ENCODE results near the gene RABGGTA. TPM values are rescaled to one million over a fixed set of nuclear protein-coding genes. Genes with fewer than 3 reads are reported as not detected.

Gene RABGGTA
- total RNA-seq, 2 experiments from 2014 or later = 39.5 to 40.6 TPM

- intact Hi-C loops (cut with micrococcal nuclease) = loop anchor here (1.0 to 5.0 kb wide), 7 partner anchors 9 to 207 kb away; partner anchors contain the start of genes CHMP4A, IRF9, PCK2 and PSME2
Observed at GRCh38 chr14:24299255-24300191, 28.1 kb upstream of the RABGGTA start, which contains the start of the genes DHRS1 and NOP9. Gene DHRS1, minus strand, starts transcription at chr14:24299780. Its CDS starts 674 bp downstream, at chr14:24299106. Gene NOP9, plus strand, starts transcription at chr14:24299850. Its CDS starts 105 bp downstream, at chr14:24299955.

GRCh38 chr14:24298892-24299254 lies 27.5 kb upstream of the RABGGTA start:
- ChIA-PET CTCF (interaction anchor here (1.0 to 7.3 kb wide), 11 partner anchors 9 to 204 kb away, joined by 3 to 224 read pairs (median 26); partner anchors contain the start of genes CHMP4A, CIDEB, LTB4R and LTB4R2), POLR2A (interaction anchor here (1.2 to 5.5 kb wide), 9 partner anchors 11 to 132 kb away, joined by 5 to 53 read pairs (median 9); partner anchors contain the start of genes LTB4R2, MDP1, RABGGTA and TINF2)
- Mint-ChIP-seq H3K27ac (peak overlapping the region; percentile 84), H3K36me3 (peaks cover 25% of the 10 kb centered on the region), H3K4me3 (peak overlapping the region; percentile 90), H3K4me1 (ENCODE audit: low read depth) (peaks cover 50% of the 10 kb centered on the region), H3K9me3 (no peaks in the 10 kb centered on the region), H3K27me3 (no peaks in the 10 kb centered on the region)
- DNase-seq = peak; percentile 41
- intact Hi-C loops (cut with micrococcal nuclease) = loop anchor here (1.0 to 5.0 kb wide), 7 partner anchors 9 to 207 kb away; partner anchors contain the start of genes CHMP4A, IRF9, PCK2 and PSME2

More at GRCh38 chr14:24299255-24300191, 28.1 kb upstream of the RABGGTA start, which contains the start of the genes DHRS1 and NOP9:
- H3K9me3 Mint-ChIP-seq = no peaks in the 10 kb centered on the region
- H3K36me3 Mint-ChIP-seq = peaks cover 31% of the 10 kb centered on the region
- ChIA-PET CTCF (interaction anchor here (0.9 to 7.3 kb wide), 16 partner anchors 9 to 204 kb away, joined by 3 to 224 read pairs (median 12); partner anchors contain the start of genes CHMP4A, CIDEB, LTB4R and LTB4R2), POLR2A (interaction anchor here (0.5 to 5.5 kb wide), 16 partner anchors 9 to 1260 kb away, joined by 3 to 53 read pairs (median 5); partner anchors contain the start of genes CHMP4A, CIDEB, LTB4R2 and MDP1)
- peak within 1 kb of the TSS; percentile 90 for H3K4me3 Mint-ChIP-seq
- peak within 1 kb of the TSS; percentile 84 for H3K27ac Mint-ChIP-seq
- peak; percentile 96 for DNase-seq
- peaks cover 50% of the 10 kb centered on the region for H3K4me1 Mint-ChIP-seq (ENCODE audit: low read depth)
- H3K27me3 Mint-ChIP-seq = no peaks in the 10 kb centered on the region

GRCh38 chr14:24297190-24297964 lies 26.0 kb upstream of the RABGGTA start:
- DNase-seq = no peak
- no peaks in the 10 kb centered on the region for H3K27me3 Mint-ChIP-seq
- POLR2A ChIA-PET = interaction anchor here (0.8 to 5.5 kb wide), 9 partner anchors 15 to 239 kb away, joined by 3 to 53 read pairs (median 4); partner anchors contain the start of gene TINF2
- intact Hi-C loops (cut with micrococcal nuclease) = loop anchor here (1.0 to 5.0 kb wide), 7 partner anchors 8 to 205 kb away; partner anchors contain the start of genes IPO4, MDP1, PCK2 and PSME2
- H3K27ac Mint-ChIP-seq = peak overlapping the region; percentile 77
- no peak overlapping the region for H3K4me3 Mint-ChIP-seq
- peaks cover 20% of the 10 kb centered on the region for H3K36me3 Mint-ChIP-seq
- peaks cover 50% of the 10 kb centered on the region for H3K4me1 Mint-ChIP-seq (ENCODE audit: low read depth)
- CTCF ChIA-PET = interaction anchor here (0.7 to 7.3 kb wide), 33 partner anchors 7 to 246 kb away, joined by 3 to 224 read pairs (median 9); partner anchors contain the start of genes CARMIL3, CHMP4A, CIDEB and GMPR2
- H3K9me3 Mint-ChIP-seq = no peaks in the 10 kb centered on the region

- H3K4me3 Mint-ChIP-seq = no peak overlapping the region
- no peaks in the 10 kb centered on the region for H3K9me3 Mint-ChIP-seq
- CTCF ChIA-PET = interaction anchor here (0.6 to 7.3 kb wide), 35 partner anchors 12 to 245 kb away, joined by 3 to 224 read pairs (median 7); partner anchors contain the start of genes CARMIL3, CHMP4A, CIDEB and GMPR2
- DNase-seq = peak; percentile 86
- peaks cover 42% of the 10 kb centered on the region for H3K4me1 Mint-ChIP-seq (ENCODE audit: low read depth)
- intact Hi-C loops (cut with micrococcal nuclease) = loop anchor here (1.0 to 5.0 kb wide), 7 partner anchors 7 to 204 kb away; partner anchors contain the start of genes IPO4, MDP1, PCK2 and PSME2
- peak overlapping the region; percentile 77 for H3K27ac Mint-ChIP-seq
- H3K27me3 Mint-ChIP-seq = no peaks in the 10 kb centered on the region
- H3K36me3 Mint-ChIP-seq = peaks cover 20% of the 10 kb centered on the region
- POLR2A ChIA-PET = interaction anchor here (0.6 to 5.5 kb wide), 9 partner anchors 15 to 136 kb away, joined by 3 to 53 read pairs (median 4); partner anchors contain the start of gene TINF2
Observed at GRCh38 chr14:24296341-24297157, 25.2 kb upstream of the RABGGTA start.

- ChIA-PET CTCF (interaction anchor here (0.9 to 7.3 kb wide), 5 partner anchors 11 to 137 kb away, joined by 3 to 81 read pairs (median 23); partner anchors contain the start of genes CIDEB, LTB4R2 and TINF2), POLR2A (no interaction called here)
- no peak for DNase-seq
- H3K27me3 Mint-ChIP-seq = peaks cover 2% of the 10 kb centered on the region
- H3K4me1 Mint-ChIP-seq (ENCODE audit: low read depth) = peaks cover 42% of the 10 kb centered on the region
- H3K9me3 Mint-ChIP-seq = no peaks in the 10 kb centered on the region
- no peak overlapping the region for H3K27ac Mint-ChIP-seq
- H3K36me3 Mint-ChIP-seq = peaks cover 30% of the 10 kb centered on the region
- no peak overlapping the region for H3K4me3 Mint-ChIP-seq
- intact Hi-C loops (cut with micrococcal nuclease) = no loop called here
Observed at GRCh38 chr14:24293525-24293924, 22.1 kb upstream of the RABGGTA start.

GRCh38 chr14:24292118-24292807 lies 20.9 kb upstream of the RABGGTA start:
- intact Hi-C loops (cut with micrococcal nuclease) = no loop called here
- Mint-ChIP-seq H3K27me3 (peaks cover 2% of the 10 kb centered on the region), H3K4me1 (ENCODE audit: low read depth) (peaks cover 41% of the 10 kb centered on the region), H3K4me3 (no peak overlapping the region), H3K27ac (no peak overlapping the region), H3K36me3 (peaks cover 33% of the 10 kb centered on the region), H3K9me3 (no peaks in the 10 kb centered on the region)
- CTCF ChIA-PET = interaction anchor here (0.6 to 5.2 kb wide), 9 partner anchors 13 to 139 kb away, joined by 3 to 57 read pairs (median 3); partner anchors contain the start of genes CIDEB, LTB4R2 and TINF2
- POLR2A ChIA-PET = interaction anchor here (1.2 to 1.6 kb wide), 2 partner anchors 45 to 50 kb away, joined by 4 to 7 read pairs; partner anchors contain the start of gene TINF2
- no peak for DNase-seq

- intact Hi-C loops (cut with micrococcal nuclease) = no loop called here
- Mint-ChIP-seq H3K27ac (no peak overlapping the region), H3K27me3 (peaks cover 2% of the 10 kb centered on the region), H3K9me3 (no peaks in the 10 kb centered on the region), H3K4me3 (no peak overlapping the region), H3K4me1 (ENCODE audit: low read depth) (peaks cover 34% of the 10 kb centered on the region), H3K36me3 (peaks cover 31% of the 10 kb centered on the region)
- POLR2A ChIA-PET = interaction anchor here (1.2 to 1.6 kb wide), 2 partner anchors 44 to 49 kb away, joined by 4 to 7 read pairs; partner anchors contain the start of gene TINF2
- DNase-seq = no peak
- CTCF ChIA-PET = interaction anchor here (0.6 to 5.2 kb wide), 10 partner anchors 11 to 140 kb away, joined by 3 to 57 read pairs (median 12); partner anchors contain the start of genes CIDEB, LTB4R2, MDP1 and TINF2
Observed at GRCh38 chr14:24291446-24292117, 20.2 kb upstream of the RABGGTA start.

- POLR2A ChIA-PET = interaction anchor here (1.1 to 1.5 kb wide), 5 partner anchors 10 to 139 kb away, joined by 3 to 7 read pairs (median 4); partner anchors contain the start of genes CBLN3, CHMP4A, KHNYN and MDP1
- peaks cover 26% of the 10 kb centered on the region for H3K4me1 Mint-ChIP-seq (ENCODE audit: low read depth)
Observed at GRCh38 chr14:24290746-24291145, 19.3 kb upstream of the RABGGTA start.

More at GRCh38 chr14:24290746-24291145, 19.3 kb upstream of the RABGGTA start:
- Mint-ChIP-seq H3K27me3 (peaks cover 2% of the 10 kb centered on the region), H3K36me3 (peaks cover 25% of the 10 kb centered on the region), H3K27ac (no peak overlapping the region), H3K9me3 (no peaks in the 10 kb centered on the region), H3K4me3 (no peak overlapping the region)
- no peak for DNase-seq
- CTCF ChIA-PET = interaction anchor here (1.0 to 5.2 kb wide), 10 partner anchors 8 to 182 kb away, joined by 3 to 57 read pairs (median 12); partner anchors contain the start of genes CIDEB, DHRS1, NOP9 and RABGGTA
- intact Hi-C loops (cut with micrococcal nuclease) = no loop called here

All from activated CD4-positive, alpha-beta memory T cell treated with anti-CD3 and anti-CD28 coated beads for 36 hours (primary cell).